Stimulated activated CD8-positive, alpha-beta memory T cell treated with anti-CD3 and anti-CD28 coated beads, Interleukin-15, amount 100 ng/mL, for 24 hours (primary cell): ENCODE results near the gene SMAP1.
"Not testable (repeated sequence)": the region's sequence is repeated elsewhere in the genome, so short reads cannot be mapped to it uniquely, and the experiment has no call there.

Source experiments
- DNase-seq: peaks from one replicate; pipeline ENCODE4 v3.0.0-alpha.2; 2020; ENCODE audit warnings: low read depth

Gene SMAP1

DNA sequence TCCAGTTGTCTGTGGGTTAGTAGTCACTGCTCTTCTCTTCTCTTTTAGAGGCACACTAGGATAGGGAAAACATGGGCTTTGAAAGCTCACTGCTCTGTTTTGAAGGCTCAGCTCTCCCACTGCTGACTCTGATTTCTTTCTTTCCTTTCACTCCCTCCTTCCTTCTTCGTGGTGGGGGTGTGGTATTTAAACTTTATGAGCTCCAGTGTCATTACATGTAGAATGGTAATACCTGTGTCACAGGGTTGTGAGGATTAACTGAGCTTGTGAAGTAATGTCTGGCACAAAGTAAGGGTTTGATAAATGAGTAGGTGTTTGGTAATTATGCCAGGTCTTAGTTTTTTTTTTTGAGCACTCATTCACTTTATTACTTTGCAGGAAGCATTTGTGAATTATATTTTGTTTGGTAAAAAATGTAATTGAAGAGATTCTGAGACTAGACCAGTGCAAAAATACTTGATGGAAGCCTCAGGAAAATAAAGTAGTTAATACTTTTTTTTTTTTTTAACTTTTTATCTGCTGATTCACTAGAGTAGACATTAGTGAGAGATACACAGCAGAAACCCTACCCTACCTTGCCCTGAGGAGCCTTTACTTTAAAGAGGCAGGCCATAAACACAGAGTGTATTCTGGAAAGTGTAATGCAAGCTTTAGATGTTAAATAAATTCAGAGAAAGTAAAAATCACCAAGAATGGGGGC lies 17.3 kb downstream of the SMAP1 start:
- no peak for DNase-seq

DNA sequence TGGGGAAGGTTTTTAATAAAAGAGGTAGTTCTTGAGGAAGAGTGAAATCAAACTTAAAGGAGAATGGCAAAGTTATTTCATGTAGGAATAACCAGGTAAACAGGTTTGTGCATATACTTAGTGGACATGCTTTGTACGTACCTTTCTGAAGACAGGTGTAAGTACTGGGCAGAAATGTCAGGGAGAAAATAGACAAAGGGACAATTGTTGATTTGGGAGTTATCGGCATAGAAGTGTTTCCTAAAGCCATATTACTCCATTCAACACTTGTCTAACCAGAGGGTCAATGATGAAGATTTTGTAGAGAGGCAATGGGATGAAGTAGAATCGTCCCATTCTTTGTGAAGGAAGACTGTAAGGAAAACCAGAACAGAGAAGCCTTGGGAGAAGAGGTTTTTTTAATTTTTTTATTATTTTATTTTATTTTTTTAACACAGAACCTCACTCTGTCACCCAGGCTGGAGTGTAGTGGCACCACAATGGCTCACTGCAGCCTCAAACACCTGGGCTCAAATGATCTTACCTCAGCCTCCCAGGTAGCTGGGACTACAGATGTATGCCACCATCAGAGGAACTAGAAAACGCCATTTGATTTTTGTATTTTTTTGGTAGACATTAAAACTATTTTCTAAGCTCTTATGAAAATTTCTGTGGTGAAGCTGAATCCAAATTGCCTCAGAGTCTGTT lies 18.0 kb downstream of the SMAP1 start:
- no peak for DNase-seq

DNA sequence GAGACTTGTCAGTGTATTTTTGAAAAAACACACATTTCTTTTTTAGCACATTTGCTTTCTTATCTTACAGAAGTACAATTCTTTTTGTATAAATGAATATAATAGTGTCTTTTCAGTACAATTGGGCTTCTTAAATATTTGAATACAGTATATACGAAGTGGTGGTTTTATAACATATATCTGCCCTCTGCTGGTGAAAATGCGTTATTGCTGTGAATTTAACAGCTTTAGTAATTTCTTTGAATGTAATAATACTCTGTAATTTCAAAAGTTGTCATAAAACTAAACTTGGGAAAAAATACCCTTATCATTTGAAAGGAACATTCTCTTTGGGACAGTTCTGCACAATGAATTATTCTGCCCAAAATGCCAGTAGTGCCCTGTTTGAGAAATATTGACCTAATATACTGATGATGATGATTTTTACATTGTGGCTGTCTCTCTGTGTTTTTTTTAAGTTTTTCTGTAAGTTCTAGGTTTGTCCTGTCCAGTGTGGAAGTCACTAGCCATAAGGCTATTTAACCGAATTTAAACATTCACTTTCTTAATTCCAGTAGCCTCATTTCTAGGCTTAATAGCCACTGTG lies 19.0 kb downstream of the SMAP1 start:
- no peak for DNase-seq

DNA sequence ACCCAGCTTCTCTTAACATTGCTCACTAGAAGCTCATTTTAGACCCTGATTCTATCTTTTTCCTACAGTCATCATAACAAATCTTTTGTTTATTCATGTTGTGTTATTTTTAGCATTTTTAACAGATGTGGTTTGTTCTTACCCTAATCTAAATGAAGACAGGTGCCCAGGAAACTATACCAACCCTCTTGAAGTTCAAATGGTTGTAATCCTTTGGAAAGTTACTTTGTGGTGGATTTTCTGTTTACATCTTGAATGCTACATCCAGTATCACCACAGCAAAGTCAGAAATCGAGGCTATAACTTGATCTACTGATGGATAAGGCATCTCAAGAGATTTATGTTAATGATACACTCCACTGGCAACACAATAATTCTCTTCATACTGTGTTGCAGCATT lies 26.2 kb downstream of the SMAP1 start:
- DNase-seq = no peak

DNA sequence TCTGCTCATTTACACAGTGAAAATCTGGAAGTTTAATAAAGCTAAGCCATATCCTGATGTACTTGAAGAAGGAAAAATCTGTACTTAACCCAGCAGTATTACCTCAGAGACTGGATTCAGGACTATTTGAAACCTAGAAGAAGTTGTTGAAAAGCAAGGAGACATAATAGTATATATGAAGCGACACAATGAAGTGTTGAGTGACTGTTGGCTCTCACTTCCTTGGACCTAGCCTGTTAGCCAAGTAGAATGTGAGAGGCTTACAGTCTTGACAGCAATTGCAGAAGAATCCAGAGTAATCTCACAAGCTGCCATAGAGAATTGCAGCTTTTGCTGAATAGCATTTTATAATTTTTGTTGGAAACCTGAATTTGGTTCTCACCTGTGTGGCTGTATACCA lies 26.7 kb downstream of the SMAP1 start:
- DNase-seq = no peak

DNA sequence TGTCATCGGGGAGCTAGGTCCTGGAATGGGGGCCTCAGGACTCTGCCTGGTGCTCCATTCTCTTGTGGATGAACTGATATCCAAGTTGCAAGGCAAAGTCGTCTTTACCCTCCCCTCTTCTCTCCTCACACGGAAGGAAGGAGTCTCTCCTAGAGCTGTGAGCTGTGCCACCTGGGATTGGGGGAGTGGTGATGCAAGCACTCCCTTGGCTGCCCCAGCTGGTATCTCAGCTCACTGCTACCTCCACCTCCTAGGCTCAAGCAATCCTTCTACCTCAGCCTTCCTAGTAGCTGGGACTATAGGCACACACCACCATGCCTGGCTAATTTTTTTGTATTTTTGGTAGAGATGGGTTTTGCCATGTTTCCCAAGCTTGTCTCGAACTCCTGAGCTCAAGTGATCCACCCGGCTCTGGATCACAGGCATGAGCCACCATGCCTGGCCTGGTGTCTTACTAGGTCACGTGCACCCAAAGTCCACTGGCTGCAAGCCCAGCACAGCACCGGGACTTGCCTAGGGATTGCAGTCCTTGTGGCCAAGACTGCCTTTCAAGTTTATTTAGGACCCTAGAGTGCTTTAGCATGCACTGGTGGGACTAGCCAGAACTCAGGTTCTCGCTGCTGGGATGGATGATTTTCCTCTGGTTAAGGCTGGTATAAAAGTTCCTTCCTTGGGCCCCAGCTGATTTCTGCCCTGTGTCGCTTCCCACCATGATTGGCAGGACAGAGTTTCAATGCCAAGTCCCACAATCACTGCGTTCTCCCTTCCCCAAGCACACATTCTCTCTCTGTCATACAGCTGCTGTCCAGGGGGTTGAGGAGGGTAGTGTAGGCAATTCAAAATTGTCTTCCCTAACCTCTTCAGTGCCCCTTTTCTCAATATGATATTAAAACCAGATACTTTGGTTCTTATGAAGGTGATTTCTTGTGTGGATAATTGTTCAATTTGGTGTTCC lies 33.5 kb downstream of the SMAP1 start:
- no peak for DNase-seq

DNA sequence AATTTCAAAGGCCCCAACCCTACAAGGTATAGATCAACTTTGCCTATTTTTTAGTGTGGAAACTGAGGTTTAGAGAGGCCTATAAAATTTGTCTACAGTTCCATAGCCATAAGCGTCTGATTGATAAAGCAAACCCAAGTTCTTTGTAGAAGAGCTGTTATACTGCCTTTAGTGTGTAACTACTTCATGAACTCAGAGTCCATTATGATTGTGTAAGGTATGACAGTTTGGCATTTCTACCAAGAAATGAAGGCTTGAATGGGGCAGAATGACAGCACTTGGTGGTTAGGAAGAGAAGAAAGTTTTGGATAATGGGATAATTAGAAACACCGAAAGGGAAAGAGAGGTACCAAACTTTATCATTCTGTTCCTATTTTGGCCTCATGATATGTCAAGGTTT lies 38.1 kb downstream of the SMAP1 start:
- no peak for DNase-seq

DNA sequence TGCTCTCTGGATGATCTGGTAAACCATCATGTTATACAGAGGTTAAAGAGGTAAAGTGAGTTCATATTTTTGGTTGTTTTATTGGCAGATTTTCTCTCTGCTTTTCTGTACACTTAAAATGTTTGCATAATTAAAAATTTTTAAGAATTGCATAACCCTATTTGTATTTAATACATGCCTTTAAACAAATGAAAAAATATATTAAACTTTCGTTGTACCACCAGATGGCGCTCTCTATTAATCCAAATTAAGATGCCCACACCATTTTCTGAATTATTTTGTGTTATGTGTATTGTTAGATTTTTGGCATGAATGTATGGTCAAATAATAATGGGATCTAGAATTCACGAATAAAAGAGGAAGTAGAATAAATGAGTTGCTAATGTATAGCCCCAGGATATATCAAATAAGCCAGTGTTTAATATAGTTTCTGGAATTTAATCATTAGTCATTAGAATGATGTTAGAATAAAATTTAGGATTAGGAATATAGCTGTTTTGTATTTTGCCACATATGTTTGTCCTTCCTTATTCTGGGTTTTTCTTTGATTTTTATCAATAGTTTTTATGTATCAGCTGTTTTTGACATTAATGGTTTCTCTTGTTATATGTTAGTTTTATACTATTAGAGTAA lies 38.9 kb downstream of the SMAP1 start:
- no peak for DNase-seq

DNA sequence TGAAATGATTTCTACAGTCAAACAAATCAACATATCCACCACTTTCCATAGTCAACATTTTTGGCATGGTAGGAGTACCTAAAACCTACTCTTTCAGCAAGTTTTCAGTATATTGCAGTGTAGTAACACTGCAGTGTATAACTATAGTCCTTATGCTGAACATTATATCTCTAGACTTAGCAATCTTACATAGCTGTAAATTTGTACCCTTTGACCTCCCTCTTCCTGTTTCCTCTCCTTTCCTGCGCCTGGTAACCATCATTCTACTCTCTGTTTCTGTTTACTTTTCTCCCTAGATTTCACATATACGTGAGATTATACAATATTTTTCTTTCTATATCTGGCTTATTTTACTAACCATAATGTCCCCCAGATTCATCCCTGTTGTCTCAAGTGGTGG lies 40.2 kb downstream of the SMAP1 start:
- no peak for DNase-seq

DNA sequence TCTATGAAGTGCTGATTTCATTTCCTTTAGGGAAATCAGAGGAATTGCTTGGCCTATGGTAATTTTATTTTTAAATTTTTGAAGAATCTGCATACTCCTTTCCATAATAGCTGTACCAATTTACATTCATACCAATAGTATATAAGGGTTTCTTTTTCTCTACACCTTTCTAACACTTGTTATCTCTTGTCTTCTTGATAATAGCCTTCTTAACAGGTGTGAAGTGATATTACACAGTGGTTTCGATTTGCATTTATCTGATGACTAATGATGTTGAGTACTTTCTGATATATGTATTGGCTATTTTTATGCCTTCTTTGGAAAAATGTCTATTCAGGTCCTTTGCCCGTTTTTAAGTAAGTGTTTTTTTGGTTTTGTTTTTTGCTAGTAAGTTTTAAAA lies 40.8 kb downstream of the SMAP1 start:
- DNase-seq = no peak

DNA sequence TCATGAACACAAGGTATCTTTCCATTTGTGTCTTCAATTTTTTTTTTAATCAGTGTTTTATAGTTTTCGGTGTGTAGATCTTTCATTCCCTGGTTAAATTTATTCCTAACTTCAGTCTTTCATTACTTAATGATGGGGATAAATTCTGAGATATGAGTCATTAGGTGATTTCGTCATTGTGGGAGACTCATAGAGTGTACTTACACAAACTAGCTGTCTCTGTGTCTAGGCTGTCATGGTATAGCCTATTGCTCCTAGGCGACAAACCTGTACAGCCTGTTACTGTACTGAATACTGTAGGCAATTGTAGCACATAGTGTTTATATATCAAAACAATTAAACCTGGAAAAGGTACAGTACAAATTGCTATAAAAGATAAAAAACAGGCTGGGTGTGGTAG lies 42.1 kb downstream of the SMAP1 start:
- DNase-seq = no peak

DNA sequence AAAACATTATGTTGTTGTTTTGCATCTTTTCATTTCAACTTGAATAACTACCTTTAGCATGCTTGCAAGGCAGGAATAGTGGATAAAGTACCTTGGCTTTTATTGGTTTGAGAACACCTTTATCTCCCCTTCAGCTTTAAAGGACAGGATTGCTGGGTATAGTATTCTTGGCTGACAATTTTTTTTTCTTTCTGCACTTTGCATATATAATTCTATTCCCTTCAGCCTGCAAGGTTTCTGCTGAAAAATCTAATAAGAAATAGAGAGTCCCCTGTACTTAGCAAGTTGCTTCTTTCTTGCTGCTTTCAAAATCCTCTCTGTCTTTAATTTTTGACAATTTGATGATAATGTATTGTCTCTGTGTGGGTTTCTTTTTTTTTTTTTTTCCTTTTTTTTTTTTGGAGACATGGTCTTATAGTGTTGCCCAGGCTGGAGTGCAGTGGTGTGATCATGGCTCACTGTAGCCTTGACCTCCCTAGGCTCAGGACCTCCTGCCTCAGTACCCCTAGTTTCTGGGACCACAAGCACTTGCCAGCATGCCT lies 47.1 kb downstream of the SMAP1 start:
- DNase-seq = no peak

DNA sequence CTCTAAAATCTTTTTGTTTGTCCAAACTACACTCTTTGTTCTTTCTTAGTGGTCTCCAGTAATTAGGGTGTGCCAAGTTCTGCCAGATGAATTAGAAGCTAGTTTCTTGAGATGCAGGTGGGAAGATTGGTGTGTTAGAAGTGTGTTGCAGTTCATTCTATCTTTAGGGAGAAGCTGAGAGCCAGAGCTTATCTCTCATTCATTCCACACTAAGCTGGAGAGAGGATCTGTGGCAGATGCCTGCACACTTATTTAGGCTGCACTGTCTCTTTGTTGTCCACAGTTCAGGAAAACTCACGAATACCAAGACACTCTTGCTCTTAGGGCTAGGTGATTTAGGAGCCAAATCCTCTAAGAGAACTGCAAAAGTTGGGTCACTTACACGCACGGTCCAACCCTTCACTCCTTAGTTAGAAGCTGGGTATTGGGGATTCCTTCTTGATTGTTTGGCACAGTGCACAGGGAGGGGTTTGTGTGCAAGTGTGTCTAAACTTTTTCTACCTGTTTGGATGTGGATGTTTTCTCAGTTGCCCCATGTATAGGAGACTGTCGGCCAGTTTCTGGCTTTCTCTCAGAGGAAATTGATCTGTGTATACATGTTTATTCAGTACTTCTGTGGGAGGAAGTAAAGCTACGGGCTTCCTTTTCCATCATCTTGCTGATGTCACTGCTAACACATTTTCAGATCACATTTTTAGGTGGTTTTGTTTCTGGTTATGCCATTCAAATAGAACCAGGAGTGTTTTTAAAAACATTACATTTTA lies 49.5 kb downstream of the SMAP1 start:
- DNase-seq = no peak

DNA sequence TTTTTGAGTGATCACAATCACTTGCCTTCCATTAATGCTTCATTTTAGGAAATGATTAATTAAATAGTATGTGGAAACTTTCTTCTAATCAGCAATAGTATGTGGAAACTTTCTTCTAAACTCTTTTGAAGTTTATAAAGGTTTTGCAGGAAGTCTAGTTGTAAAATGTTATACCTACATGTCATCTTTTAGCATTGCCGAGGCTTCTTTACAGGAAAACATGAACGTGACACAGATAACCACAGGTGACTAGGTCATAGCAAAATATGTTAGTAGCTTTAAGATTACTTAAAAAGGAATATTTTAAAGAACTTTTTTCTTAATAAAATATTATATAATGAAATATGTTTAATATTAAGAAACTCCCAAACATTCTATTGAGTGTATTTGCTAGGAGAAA lies 56.8 kb downstream of the SMAP1 start:
- no peak for DNase-seq

DNA sequence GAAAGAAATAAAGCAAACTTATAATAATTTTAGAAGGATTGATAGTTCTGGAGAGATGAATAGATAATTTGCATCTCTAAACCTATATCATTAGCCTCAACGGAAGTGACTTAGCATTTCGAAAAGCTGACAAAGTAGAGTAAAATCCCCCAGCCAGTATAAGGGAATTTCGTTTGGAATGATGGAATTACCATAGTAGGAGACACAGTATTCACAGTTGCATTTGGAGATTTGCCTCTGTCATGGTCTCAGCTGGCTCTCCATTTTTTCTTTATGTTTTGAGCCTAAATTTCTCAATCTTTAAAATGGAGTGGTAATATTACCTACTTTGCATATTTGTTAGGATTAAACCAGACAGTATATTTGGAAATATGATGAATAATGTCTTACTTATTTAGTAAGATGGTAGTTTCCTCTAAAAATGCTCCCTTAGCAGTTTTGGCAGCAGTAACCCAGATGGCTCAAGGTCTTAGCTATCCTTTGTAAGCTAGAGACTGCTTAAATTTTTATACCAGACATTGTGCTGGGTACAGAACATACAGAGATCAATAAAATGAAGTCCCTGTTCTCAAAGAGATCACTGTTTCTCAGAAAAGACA lies 58.2 kb downstream of the SMAP1 start:
- DNase-seq = no peak

DNA sequence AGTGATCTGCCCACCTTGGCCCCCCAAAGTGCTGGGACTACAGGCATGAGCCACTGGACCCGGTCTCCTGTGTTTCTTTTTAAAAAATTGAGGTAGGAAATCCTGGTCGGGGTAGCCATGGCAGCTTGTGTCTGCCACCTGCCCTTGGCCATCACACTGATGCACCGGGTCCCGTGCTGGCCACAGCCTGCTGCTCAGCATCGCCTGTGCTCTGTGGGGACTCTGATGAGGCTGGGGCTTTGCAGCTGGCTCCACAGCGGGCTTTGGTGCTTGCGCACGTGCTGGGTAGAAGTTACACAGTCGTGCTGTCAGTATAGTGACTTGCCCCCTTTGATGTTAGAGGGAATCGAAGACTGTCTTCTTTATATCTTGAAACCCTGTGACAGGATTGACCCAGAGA lies 66.7 kb downstream of the SMAP1 start:
- DNase-seq = no peak

DNA sequence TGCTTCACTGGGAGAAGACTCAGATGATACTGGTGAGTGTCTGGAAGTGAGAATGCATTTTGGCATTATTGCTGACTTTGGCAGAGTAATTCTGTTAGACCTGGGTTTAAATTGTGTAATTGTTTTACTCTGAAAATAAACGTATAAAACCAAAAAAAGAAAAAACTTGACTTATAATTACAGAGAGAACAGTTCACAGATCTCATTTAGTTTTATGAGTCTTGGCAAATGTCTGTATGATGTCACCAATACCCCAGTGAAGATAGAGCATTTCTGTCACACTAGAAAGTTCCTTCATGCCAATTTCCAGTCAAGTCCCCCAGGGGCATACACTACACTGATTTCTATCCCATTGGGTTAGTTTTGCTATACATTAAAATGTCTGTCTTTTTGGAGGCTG lies 67.3 kb downstream of the SMAP1 start:
- no peak for DNase-seq

DNA sequence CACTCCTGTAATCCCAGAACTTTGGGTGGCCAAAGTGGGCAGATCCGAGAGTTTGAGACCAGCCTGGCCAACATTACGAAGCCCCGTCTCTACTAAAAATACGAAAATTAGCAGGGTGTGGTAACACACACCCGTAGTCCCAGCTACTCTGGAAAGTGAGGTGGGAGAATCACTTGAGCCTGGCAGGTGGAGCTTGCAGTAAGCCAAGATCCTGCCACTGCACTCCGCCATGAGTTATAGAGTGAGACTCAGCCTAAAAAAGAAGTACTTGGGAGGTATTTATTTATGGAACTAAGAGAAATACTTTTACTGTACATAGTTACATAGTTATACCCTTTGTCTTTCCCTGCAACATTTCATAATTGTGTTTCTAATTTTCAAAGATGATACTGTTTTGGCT lies 67.8 kb downstream of the SMAP1 start:
- no peak for DNase-seq

DNA sequence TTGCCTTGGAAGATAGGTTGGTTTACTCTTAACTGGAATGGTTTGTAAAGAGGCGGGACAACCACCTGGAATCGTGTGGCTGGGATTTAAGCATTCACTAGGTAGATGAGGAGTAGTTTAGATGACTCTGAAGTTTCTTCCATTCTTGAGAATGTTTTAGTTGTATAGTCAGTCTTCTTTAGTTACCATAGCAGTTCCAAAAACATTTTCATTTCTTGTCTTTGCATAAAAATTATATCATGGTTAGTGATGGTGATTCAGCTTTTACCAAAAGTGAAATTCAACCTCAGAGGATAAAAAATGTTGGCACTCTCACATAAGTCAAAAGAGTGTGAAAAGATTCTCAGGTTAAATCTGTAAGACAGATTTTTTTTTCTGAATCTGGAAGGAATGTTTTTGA lies 70.3 kb downstream of the SMAP1 start:
- no peak for DNase-seq

DNA sequence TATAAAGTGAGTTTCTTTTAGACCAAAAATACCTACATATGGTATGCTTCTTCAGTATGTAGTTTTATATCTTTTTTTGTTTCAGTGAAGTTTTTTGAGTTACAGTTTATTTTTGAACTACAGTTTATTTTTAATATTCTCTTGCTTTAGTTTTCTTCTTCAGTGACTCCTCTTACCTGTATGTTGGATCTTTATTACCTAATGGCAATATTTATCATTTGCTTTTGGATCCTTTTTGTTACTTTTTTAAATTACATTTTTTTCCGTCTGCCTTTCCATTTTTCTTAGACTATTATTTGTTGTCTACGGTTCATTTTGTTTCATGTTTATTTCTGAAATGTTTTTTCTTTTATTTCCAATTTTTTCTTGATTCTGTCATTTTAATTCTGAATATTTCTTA lies 71.9 kb downstream of the SMAP1 start:
- DNase-seq = no peak

DNA sequence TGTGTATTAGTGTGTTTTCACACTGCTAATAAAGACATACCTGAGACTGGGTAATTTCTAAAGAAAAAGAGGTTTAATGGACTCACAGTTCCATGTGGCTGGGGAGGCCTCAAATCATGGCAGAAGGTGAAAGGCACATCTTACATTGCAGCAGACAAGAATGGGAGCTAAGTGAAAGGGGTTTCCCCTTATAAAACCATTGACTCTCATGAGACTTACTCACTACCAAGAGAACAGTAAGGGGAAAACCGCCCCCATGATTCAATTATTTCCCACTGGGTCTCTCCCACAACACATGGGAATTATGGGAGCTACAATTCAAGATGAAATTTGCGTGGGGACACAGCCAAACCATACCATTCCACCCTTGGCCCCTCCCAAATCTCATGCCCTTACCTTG lies 73.1 kb downstream of the SMAP1 start:
- not testable (repeated sequence) for DNase-seq
